ENCODE data around the gene PRKCB.

PRKCB gene

GRCh38 chr16:23943604-23944003, 107.8 kb downstream of the PRKCB start:
- DNase-seq (ENCODE audit: low spot score) = no peak

GRCh38 chr16:23944381-23944780, 108.6 kb downstream of the PRKCB start:
- no peak for DNase-seq (ENCODE audit: low spot score)

GRCh38 chr16:23945243-23945642, 109.5 kb downstream of the PRKCB start:
- no peak for DNase-seq (ENCODE audit: low spot score)

GRCh38 chr16:23947838-23948237, 112.1 kb downstream of the PRKCB start:
- no peak for DNase-seq (ENCODE audit: low spot score)

- DNase-seq (ENCODE audit: low spot score) = no peak
Observed at GRCh38 chr16:23948949-23949411, 113.2 kb downstream of the PRKCB start.

GRCh38 chr16:23949630-23950290, 114.0 kb downstream of the PRKCB start:
- DNase-seq (ENCODE audit: low spot score) = no peak

- DNase-seq (ENCODE audit: low spot score) = no peak
Observed at GRCh38 chr16:23950291-23950894, 114.6 kb downstream of the PRKCB start.

- no peak for DNase-seq (ENCODE audit: low spot score)
Observed at GRCh38 chr16:23950898-23951297, 115.1 kb downstream of the PRKCB start.

GRCh38 chr16:23952128-23952970, 116.6 kb downstream of the PRKCB start:
- no peak for DNase-seq (ENCODE audit: low spot score)

- no peak for DNase-seq (ENCODE audit: low spot score)
Observed at GRCh38 chr16:23952971-23953300, 117.2 kb downstream of the PRKCB start.

GRCh38 chr16:23953476-23953875, 117.7 kb downstream of the PRKCB start:
- no peak for DNase-seq (ENCODE audit: low spot score)

GRCh38 chr16:23955088-23955487, 119.3 kb downstream of the PRKCB start:
- no peak for DNase-seq (ENCODE audit: low spot score)

GRCh38 chr16:23957287-23957686, 121.5 kb downstream of the PRKCB start:
- DNase-seq (ENCODE audit: low spot score) = no peak

GRCh38 chr16:23959072-23959751, 123.4 kb downstream of the PRKCB start:
- no peak for DNase-seq (ENCODE audit: low spot score)

GRCh38 chr16:23959752-23960072, 123.9 kb downstream of the PRKCB start:
- DNase-seq (ENCODE audit: low spot score) = no peak

GRCh38 chr16:23960081-23960885, 124.5 kb downstream of the PRKCB start:
- no peak for DNase-seq (ENCODE audit: low spot score)

- DNase-seq (ENCODE audit: low spot score) = no peak
Observed at GRCh38 chr16:23962001-23962400, 126.2 kb downstream of the PRKCB start.

GRCh38 chr16:23964136-23964535, 128.4 kb downstream of the PRKCB start:
- no peak for DNase-seq (ENCODE audit: low spot score)

- no peak for DNase-seq (ENCODE audit: low spot score)
Observed at GRCh38 chr16:23965137-23965733, 129.5 kb downstream of the PRKCB start.

- DNase-seq (ENCODE audit: low spot score) = no peak
Observed at GRCh38 chr16:23966597-23967394, 131.0 kb downstream of the PRKCB start.

GRCh38 chr16:23967775-23968174, 132.0 kb downstream of the PRKCB start:
- DNase-seq (ENCODE audit: low spot score) = no peak

Data from LoVo (cell line).